ENCODE measurements around the gene ECT2.

GRCh38 chr3:172707030-172707429 lies 43.5 kb upstream of the ECT2 start:
- no peak for TF ChIP-seq EP300 (IDR thresholded peaks at IDR 0.05)
- TF ChIP-seq CTCF (IDR thresholded peaks at IDR 0.05): no peak
